ENCODE results near the gene DDR2.

DDR2 gene

DNA sequence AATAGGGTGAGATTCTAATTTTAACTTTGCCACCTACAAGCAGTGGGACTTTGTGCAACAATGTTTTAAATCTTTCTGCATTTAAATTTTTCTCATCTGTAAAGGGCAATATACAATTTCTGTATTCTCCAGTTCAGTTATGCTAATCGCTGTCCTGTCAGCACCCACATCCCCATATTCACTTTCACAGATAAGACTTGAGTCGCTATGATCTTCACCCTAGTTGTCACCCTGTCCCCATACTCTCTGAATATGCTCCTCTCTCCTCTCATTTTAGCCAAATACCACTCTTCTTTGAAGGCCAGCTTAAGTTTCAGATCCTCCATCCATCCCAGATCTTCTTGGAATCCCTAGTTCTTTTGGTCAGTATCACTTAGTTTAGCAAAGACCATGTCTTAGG is 8.8 kb downstream of the DDR2 start:
- Histone ChIP-seq H2AFZ (no peak overlapping the region), H3K27me3 (ENCODE audit: control insufficient read depth, insufficient read depth, low read length) (no peaks in the 10 kb centered on the region)
- TF ChIP-seq, protein P1, sequence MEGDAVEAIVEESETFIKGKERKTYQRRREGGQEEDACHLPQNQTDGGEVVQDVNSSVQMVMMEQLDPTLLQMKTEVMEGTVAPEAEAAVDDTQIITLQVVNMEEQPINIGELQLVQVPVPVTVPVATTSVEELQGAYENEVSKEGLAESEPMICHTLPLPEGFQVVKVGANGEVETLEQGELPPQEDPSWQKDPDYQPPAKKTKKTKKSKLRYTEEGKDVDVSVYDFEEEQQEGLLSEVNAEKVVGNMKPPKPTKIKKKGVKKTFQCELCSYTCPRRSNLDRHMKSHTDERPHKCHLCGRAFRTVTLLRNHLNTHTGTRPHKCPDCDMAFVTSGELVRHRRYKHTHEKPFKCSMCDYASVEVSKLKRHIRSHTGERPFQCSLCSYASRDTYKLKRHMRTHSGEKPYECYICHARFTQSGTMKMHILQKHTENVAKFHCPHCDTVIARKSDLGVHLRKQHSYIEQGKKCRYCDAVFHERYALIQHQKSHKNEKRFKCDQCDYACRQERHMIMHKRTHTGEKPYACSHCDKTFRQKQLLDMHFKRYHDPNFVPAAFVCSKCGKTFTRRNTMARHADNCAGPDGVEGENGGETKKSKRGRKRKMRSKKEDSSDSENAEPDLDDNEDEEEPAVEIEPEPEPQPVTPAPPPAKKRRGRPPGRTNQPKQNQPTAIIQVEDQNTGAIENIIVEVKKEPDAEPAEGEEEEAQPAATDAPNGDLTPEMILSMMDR (IDR thresholded peaks at IDR 0.05), result no peak

DNA sequence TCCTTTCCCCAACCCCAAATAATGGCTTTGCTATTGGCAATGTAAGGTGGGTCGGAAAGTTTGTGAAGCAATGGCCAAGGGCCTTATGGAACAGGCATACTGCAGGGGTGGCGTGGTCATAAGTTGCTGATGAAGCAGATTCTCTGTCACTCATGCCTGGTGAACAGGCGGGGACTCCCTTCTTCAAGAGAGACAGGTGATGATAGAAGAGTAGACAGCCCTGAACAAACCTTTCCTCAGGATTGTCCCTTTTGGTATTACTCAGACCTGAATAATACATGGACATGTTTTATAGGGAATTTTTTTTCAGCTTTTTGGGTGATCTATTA is 12.7 kb downstream of the DDR2 start:
- H3K9ac ChIP-seq, result no peak overlapping the region
- H3K79me2 ChIP-seq, result no peaks in the 10 kb centered on the region
- TF ChIP-seq, protein P1 (IDR thresholded peaks at IDR 0.05), result no peak
- H3K27me3 ChIP-seq (ENCODE audit: control insufficient read depth, insufficient read depth, low read length), result no peaks in the 10 kb centered on the region
- H3K27ac ChIP-seq, result no peak overlapping the region
- H3K4me1 ChIP-seq, result no peaks in the 10 kb centered on the region
- no peaks in the 10 kb centered on the region for H3K9me3 ChIP-seq (ENCODE audit: control insufficient read depth, low read length)
- no peak overlapping the region for H3K4me3 ChIP-seq (ENCODE audit: low read depth, low read length)
- no peak overlapping the region for H2AFZ ChIP-seq
- no peak overlapping the region for H3K4me2 ChIP-seq (ENCODE audit: low read length)
- no peaks in the 10 kb centered on the region for H3K36me3 ChIP-seq (ENCODE audit: control insufficient read depth, insufficient read depth, low read length)

More for the DNA sequence above, 8.8 kb downstream of the DDR2 start:
- no peaks in the 10 kb centered on the region for H3K4me1 ChIP-seq
- H3K4me2 ChIP-seq (ENCODE audit: low read length), result no peak overlapping the region
- H3K9me3 ChIP-seq (ENCODE audit: control insufficient read depth, low read length), result no peaks in the 10 kb centered on the region
- H3K79me2 ChIP-seq, result no peaks in the 10 kb centered on the region
- H3K4me3 ChIP-seq (ENCODE audit: low read depth, low read length), result no peak overlapping the region
- no peak overlapping the region for H3K27ac ChIP-seq
- H3K36me3 ChIP-seq (ENCODE audit: control insufficient read depth, insufficient read depth, low read length), result no peaks in the 10 kb centered on the region
- H3K9ac ChIP-seq, result no peak overlapping the region

DNA sequence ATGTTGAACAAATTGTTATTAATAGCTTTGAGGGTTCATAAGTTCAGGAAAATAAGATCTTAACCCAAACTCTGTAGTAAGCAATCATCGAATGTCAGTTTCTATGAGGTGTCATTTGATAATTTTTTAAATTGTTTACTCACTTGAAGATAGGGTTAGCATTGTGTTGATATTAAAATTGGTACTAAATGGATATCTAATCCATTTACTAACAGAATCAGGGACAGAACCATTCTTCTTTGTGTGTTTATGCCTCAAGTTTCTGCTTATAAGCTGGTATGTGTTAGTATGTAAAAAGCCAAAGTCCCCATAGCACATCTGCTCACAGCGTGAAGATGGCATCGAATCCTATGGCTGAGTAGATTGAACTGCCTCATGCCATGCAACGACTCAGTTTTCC is 13.4 kb downstream of the DDR2 start:
- no peaks in the 10 kb centered on the region for H3K9me3 ChIP-seq (ENCODE audit: control insufficient read depth, low read length)
- H3K4me1 ChIP-seq, result no peaks in the 10 kb centered on the region
- H3K27ac ChIP-seq, result no peak overlapping the region
- no peak overlapping the region for H2AFZ ChIP-seq
- no peak overlapping the region for H3K9ac ChIP-seq
- no peaks in the 10 kb centered on the region for H3K79me2 ChIP-seq
- H3K4me2 ChIP-seq (ENCODE audit: low read length), result no peak overlapping the region
- no peaks in the 10 kb centered on the region for H3K36me3 ChIP-seq (ENCODE audit: control insufficient read depth, insufficient read depth, low read length)
- no peak overlapping the region for H3K4me3 ChIP-seq (ENCODE audit: low read depth, low read length)
- TF ChIP-seq, protein P1 (IDR thresholded peaks at IDR 0.05), result no peak
- no peaks in the 10 kb centered on the region for H3K27me3 ChIP-seq (ENCODE audit: control insufficient read depth, insufficient read depth, low read length)

DNA sequence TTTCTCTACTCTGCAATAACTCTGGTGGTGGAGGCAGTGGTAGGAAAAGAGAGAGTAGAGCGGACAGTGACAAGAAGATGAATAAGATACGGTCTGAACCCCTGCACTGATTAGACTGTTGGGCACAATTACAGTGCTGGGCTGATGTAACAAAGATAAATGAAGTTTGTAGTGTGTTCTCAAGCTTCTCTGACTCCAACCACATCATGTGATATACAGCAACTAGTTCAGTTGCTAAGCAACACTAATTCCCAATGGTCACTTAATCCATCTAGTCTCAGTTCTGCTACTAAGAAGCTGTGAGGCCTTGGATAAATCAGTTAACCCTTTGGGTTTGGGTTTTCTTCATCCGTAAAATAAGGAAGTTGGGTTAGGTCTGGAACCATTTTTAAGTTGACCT is 17.3 kb downstream of the DDR2 start:
- TF ChIP-seq, protein P1 (IDR thresholded peaks at IDR 0.05), result no peak

DNA sequence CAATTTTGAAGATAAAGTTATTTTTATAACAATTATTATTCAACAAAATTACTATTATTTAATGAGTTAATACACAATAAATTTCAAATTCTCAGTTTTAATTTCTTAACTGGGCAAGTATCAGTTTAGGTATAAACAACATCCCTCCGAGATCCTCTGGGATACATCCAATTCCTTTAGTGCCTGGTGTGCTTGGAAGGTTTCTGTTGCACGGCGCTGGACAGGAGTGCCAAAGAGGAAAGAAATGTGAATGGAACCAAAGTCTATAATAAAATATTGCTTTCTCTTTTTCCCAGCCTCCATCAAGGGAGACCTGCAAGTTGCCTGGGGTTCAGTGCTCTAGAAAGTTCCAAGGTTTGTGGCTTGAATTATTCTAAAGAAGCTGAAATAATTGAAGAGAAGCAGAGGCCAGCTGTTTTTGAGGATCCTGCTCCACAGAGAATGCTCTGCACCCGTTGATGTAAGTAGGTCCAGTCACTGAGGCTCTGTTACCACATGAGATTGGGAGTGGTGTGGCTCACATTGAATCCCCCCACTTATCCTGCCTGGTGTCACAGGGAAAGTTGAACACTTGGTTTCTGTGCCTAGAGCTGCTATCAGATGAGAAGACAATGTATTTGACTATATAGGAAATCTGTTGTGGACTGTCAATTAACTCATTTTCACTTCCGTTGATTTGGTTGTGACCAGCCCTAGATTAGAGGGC is 22.8 kb downstream of the DDR2 start:
- no peaks in the 10 kb centered on the region for H3K4me1 ChIP-seq
- H3K4me3 ChIP-seq (ENCODE audit: low read depth, low read length), result no peak overlapping the region
- H3K36me3 ChIP-seq (ENCODE audit: control insufficient read depth, insufficient read depth, low read length), result no peaks in the 10 kb centered on the region
- H3K4me2 ChIP-seq (ENCODE audit: low read length), result no peak overlapping the region
- no peaks in the 10 kb centered on the region for H3K27me3 ChIP-seq (ENCODE audit: control insufficient read depth, insufficient read depth, low read length)
- no peak overlapping the region for H2AFZ ChIP-seq
- H3K9ac ChIP-seq, result no peak overlapping the region
- no peak overlapping the region for H3K27ac ChIP-seq
- no peaks in the 10 kb centered on the region for H3K9me3 ChIP-seq (ENCODE audit: control insufficient read depth, low read length)
- H3K79me2 ChIP-seq, result no peaks in the 10 kb centered on the region
- TF ChIP-seq, protein P1 (IDR thresholded peaks at IDR 0.05), result no peak

More for the DNA sequence above, 17.3 kb downstream of the DDR2 start:
- no peaks in the 10 kb centered on the region for H3K4me1 ChIP-seq
- H3K9ac ChIP-seq, result no peak overlapping the region
- no peak overlapping the region for H2AFZ ChIP-seq
- H3K9me3 ChIP-seq (ENCODE audit: control insufficient read depth, low read length), result no peaks in the 10 kb centered on the region
- H3K36me3 ChIP-seq (ENCODE audit: control insufficient read depth, insufficient read depth, low read length), result no peaks in the 10 kb centered on the region
- no peaks in the 10 kb centered on the region for H3K27me3 ChIP-seq (ENCODE audit: control insufficient read depth, insufficient read depth, low read length)
- H3K4me2 ChIP-seq (ENCODE audit: low read length), result no peak overlapping the region
- H3K27ac ChIP-seq, result no peak overlapping the region
- no peaks in the 10 kb centered on the region for H3K79me2 ChIP-seq
- no peak overlapping the region for H3K4me3 ChIP-seq (ENCODE audit: low read depth, low read length)
